ENCODE measurements around the gene FANCC. TPM values are rescaled to one million over a fixed set of nuclear protein-coding genes. Genes with fewer than 3 reads are reported as not detected.
"Not testable (repeated sequence)": the region's sequence is repeated elsewhere in the genome, so short reads cannot be mapped to it uniquely, and the experiment has no call there.

FANCC gene
- total RNA-seq, 6 experiments from 2014 or later = 4.7 to 7.1 (median 5.7) TPM

DNA sequence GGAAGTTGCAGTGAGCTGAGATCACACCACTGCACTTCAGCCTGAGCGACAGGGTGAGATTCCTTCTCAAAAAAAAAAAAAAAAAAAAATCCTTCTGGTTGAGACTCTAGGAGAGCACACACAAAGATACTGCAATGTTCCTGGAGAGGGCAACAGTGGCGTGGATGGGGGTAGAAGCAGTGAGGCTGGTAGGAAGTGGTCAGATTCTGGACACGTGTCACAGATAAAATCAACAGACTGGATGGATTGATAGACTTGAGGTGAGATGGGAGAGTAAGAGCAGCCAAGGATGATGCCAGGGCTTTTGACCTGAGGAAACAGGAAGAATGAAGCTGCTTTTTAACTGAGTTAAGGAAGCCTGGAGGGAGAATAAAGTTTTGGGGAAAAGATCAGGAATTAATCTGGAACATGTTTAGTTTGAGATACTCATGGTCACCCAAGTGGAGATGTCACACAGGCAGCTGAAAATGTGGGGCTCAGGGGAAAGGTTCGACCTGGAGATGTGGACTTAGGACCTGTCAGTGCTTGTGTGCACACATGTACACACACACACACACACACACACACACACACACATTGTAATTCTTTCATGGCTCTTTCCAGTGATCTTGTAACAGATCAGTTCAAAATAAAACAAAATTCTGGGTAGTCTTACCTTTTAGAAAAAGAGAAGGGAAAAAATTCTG is 88.1 kb downstream of the FANCC start:
- Mint-ChIP-seq H3K36me3 (ENCODE audit: low read depth) (peaks cover 14% of the 10 kb centered on the region), H3K4me1 (ENCODE audit: low read depth) (no peaks in the 10 kb centered on the region), H3K27me3 (ENCODE audit: insufficient read depth) (no peaks in the 10 kb centered on the region; the same call in 1 of the 2 replicates), H3K9me3 (no peaks in the 10 kb centered on the region), H3K27ac (no peak overlapping the region), H3K4me3 (no peak overlapping the region)
- DNase-seq = no peak
- TF ChIP-seq, protein P1, sequence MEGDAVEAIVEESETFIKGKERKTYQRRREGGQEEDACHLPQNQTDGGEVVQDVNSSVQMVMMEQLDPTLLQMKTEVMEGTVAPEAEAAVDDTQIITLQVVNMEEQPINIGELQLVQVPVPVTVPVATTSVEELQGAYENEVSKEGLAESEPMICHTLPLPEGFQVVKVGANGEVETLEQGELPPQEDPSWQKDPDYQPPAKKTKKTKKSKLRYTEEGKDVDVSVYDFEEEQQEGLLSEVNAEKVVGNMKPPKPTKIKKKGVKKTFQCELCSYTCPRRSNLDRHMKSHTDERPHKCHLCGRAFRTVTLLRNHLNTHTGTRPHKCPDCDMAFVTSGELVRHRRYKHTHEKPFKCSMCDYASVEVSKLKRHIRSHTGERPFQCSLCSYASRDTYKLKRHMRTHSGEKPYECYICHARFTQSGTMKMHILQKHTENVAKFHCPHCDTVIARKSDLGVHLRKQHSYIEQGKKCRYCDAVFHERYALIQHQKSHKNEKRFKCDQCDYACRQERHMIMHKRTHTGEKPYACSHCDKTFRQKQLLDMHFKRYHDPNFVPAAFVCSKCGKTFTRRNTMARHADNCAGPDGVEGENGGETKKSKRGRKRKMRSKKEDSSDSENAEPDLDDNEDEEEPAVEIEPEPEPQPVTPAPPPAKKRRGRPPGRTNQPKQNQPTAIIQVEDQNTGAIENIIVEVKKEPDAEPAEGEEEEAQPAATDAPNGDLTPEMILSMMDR (IDR thresholded peaks at IDR 0.05) = no peak

DNA sequence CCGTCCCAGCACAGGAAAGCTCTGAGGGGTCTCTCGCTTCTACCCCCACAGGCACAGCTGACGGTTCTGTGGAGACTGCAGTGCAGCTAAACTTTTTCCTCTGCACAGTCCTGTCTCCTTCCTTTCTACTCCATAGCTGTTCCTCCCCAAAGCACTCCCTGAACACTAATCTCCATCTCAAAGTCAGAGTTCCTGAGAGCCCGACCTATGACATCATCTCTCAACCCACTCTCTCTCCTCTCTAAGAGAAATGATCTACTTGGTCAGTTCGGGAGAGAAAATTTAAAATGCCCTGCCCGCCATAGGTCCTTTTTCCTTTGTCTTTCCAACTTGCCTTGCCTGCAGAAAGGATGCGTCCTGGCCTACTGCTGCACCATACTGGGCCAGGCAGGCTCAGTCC is 90.6 kb downstream of the FANCC start:
- no peak for DNase-seq
- H3K27ac Mint-ChIP-seq = no peak overlapping the region
- peaks cover 12% of the 10 kb centered on the region for H3K36me3 Mint-ChIP-seq (ENCODE audit: low read depth)
- H3K4me1 Mint-ChIP-seq (ENCODE audit: low read depth) = no peaks in the 10 kb centered on the region
- TF ChIP-seq, protein P1 (IDR thresholded peaks at IDR 0.05) = no peak
- no peaks in the 10 kb centered on the region; the same call in 1 of the 2 replicates for H3K27me3 Mint-ChIP-seq (ENCODE audit: insufficient read depth)
- H3K4me3 Mint-ChIP-seq = no peak overlapping the region
- no peaks in the 10 kb centered on the region for H3K9me3 Mint-ChIP-seq

DNA sequence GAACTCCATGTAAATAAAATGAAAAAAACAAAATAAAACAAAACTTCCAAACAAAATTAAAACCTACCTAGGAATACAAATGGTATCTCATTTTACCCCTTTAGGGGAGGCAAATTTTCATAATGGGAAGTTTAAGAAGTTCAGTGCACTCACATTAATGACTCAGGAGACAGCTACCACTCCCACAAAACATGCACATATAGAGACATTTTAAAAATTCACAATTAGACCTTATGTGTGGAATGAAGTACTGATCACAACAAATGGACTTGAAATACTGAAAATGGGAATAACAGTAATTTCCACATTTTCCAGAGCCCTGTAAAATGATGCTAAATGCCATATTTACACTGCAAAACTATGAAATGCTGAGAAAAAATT is 91.8 kb downstream of the FANCC start:
- no peak overlapping the region for H3K4me3 Mint-ChIP-seq
- peaks cover 5% of the 10 kb centered on the region for H3K36me3 Mint-ChIP-seq (ENCODE audit: low read depth)
- no peaks in the 10 kb centered on the region for H3K4me1 Mint-ChIP-seq (ENCODE audit: low read depth)
- DNase-seq = no peak
- no peak overlapping the region for H3K27ac Mint-ChIP-seq
- TF ChIP-seq, protein P1 (IDR thresholded peaks at IDR 0.05) = no peak
- H3K9me3 Mint-ChIP-seq = no peaks in the 10 kb centered on the region
- H3K27me3 Mint-ChIP-seq (ENCODE audit: insufficient read depth) = no peaks in the 10 kb centered on the region; the same call in 1 of the 2 replicates

DNA sequence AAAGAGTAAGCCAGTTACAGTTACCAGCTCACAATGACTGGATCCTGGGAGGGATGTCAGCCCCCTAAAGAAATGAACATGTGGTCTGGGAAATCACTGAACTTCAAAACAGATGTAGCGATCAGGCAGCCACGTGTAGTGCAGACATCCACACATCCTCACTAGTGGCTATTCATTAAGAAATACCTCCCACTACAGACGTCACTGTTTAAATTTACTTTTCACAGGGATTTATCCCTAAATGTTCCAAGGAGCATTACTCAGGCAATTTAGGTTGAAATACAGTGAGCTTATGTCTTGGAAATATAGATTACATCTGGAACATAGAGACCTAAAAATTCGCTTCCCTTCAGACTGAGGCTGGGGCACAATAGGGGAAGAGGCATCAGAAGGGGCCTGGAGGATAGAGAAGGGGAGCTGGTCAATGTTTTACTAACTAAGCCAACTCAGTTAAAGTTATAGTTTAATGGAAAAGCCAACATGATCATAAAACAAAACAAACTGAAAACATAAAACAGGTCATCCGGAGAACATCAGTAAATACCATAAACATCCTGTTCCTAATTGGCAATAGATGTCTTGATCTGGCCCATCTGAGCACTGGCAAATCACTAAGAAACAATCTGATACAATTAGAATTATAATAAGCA is 92.3 kb downstream of the FANCC start:
- Mint-ChIP-seq H3K27me3 (ENCODE audit: insufficient read depth) (no peaks in the 10 kb centered on the region), H3K36me3 (ENCODE audit: low read depth) (peaks cover under 1% of the 10 kb centered on the region; the same call in 1 of the 2 replicates), H3K9me3 (no peaks in the 10 kb centered on the region), H3K4me1 (ENCODE audit: low read depth) (no peaks in the 10 kb centered on the region), H3K27ac (no peak overlapping the region), H3K4me3 (no peak overlapping the region)
- TF ChIP-seq, protein P1 (IDR thresholded peaks at IDR 0.05) = no peak
- DNase-seq = no peak

DNA sequence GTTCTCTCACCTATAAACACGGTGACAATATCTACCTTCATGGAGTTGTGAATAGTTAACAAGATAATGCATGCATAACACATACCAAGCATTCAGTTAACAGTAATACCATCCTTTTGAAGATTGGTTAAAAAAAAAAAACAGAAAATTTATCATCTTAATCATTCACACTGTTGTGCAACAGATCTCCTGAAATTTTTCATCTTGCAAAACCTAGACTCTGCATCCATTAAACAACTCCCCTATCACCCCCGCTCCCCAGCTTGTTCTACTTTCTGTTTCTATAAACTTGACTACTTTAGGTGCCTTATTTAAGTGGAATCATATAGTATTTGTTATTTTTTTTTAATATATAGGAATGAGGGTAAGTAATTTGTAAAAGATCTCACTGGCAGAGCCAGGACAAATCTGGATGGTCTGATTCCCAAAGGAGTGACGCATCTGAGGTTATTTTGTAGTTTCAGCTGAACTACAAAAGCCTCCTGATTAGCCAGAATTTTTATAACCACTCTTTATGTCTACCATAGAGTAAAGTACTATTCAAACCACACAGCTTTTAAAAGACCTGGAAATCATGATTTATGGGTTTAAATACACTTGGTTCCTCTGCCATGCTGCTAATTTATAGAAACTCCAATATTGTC is 93.0 kb downstream of the FANCC start:
- Mint-ChIP-seq H3K4me1 (ENCODE audit: low read depth) (no peaks in the 10 kb centered on the region), H3K27ac (no peak overlapping the region), H3K27me3 (ENCODE audit: insufficient read depth) (no peaks in the 10 kb centered on the region), H3K4me3 (no peak overlapping the region), H3K9me3 (no peaks in the 10 kb centered on the region), H3K36me3 (ENCODE audit: low read depth) (no peaks in the 10 kb centered on the region)
- TF ChIP-seq, protein P1 (IDR thresholded peaks at IDR 0.05) = no peak
- no peak for DNase-seq

DNA sequence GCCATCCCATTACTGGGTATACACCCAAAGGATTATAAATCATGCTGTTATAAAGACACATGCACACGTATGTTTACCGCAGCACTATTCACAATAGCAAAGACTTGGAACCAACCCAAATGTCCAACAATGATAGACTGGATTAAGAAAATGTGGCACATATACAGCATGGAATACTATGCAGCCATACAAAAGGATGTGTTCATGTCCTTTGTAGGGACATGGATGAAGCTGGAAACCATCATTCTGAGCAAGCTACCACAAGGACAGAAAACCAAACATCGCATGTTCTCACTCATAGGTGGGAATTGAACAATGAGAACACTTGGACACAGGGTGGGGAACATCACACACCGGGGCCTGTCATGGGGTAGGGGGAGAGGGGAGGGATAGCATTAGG is 97.2 kb downstream of the FANCC start:
- not testable (repeated sequence) for H3K27ac Mint-ChIP-seq; DNase-seq; H3K27me3 Mint-ChIP-seq (ENCODE audit: insufficient read depth); H3K4me3 Mint-ChIP-seq; H3K4me1 Mint-ChIP-seq (ENCODE audit: low read depth); H3K36me3 Mint-ChIP-seq (ENCODE audit: low read depth); H3K9me3 Mint-ChIP-seq

Data from HFFc6 (cell line).